GM23338 (cell line): Measurements from ENCODE around the gene GGCX. TPM values are rescaled to one million over a fixed set of nuclear protein-coding genes. Genes with fewer than 3 reads are reported as not detected.

Source experiments
- ATAC-seq: fragments of 200-7000 bp; cut with Tn5 transposase; 3 replicates; pipeline ENCODE4 v1.9.1; 2020
- DNase-seq: peaks from one replicate; pipeline ENCODE4 v3.0.0-alpha.2; 2015; ENCODE audit warnings: low spot score
- H2AFZ ChIP-seq: fragments of 200-600 bp; sonication (generic); 2 replicates; pipeline ENCODE4 v1.8.0; 2016; ENCODE audit warnings: antibody characterized with exemption, mild to moderate bottlenecking, moderate library complexity
- H3F3A ChIP-seq: fragments of 200-600 bp; sonication (generic); replicated peaks from 2 replicates; pipeline ENCODE4 v1.8.0; 2017; ENCODE audit warnings: antibody characterized with exemption, mixed run types, low read depth
- H3K27ac ChIP-seq: fragments of 200-600 bp; sonication (generic); 2 replicates; pipeline ENCODE4 v1.6.1; 2016; ENCODE audit warnings: low read depth
- H3K27me3 ChIP-seq: fragments of 200-600 bp; sonication (generic); 2 replicates; pipeline ENCODE4 v1.8.0; 2016; ENCODE audit warnings: mild to moderate bottlenecking, mixed run types, moderate library complexity; ENCODE audit not compliant: insufficient read depth
- H3K36me3 ChIP-seq: fragments of 200-600 bp; sonication (generic); 2 replicates; pipeline ENCODE4 v1.8.0; 2016; ENCODE audit warnings: mild to moderate bottlenecking; ENCODE audit not compliant: insufficient read depth
- H3K4me1 ChIP-seq: fragments of 200-600 bp; sonication (generic); 2 replicates; pipeline ENCODE4 v1.8.0; 2016; ENCODE audit warnings: mild to moderate bottlenecking, moderate library complexity; ENCODE audit not compliant: insufficient read depth
- H3K4me2 ChIP-seq: fragments of 200-600 bp; sonication (generic); 2 replicates; pipeline ENCODE4 v1.7.1; 2017; ENCODE audit warnings: mixed run types
- H3K4me3 ChIP-seq: fragments of 200-600 bp; sonication (generic); 2 replicates; pipeline ENCODE4 v1.6.1; 2016; ENCODE audit warnings: mixed run types
- H3K79me2 ChIP-seq: fragments of 200-600 bp; sonication (generic); replicated peaks from 2 replicates; pipeline ENCODE4 v1.8.0; 2017; ENCODE audit warnings: mild to moderate bottlenecking; ENCODE audit not compliant: insufficient read depth
- H3K9me2 ChIP-seq: fragments of 200-600 bp; sonication (generic); 2 replicates; pipeline ENCODE4 v1.8.0; 2017; ENCODE audit not compliant: insufficient read depth
- H4K20me1 ChIP-seq: fragments of 200-600 bp; sonication (generic); replicated peaks from 2 replicates; pipeline ENCODE4 v1.8.0; 2017; ENCODE audit warnings: mild to moderate bottlenecking; ENCODE audit not compliant: insufficient read depth
- H3K27ac Mint-ChIP-seq: 2 replicates; pipeline ENCODE4 v1.8.0; 2020; ENCODE audit warnings: inconsistent platforms, mild to moderate bottlenecking, moderate library complexity, mixed read lengths
- H3K27me3 Mint-ChIP-seq: 3 replicates; pipeline ENCODE4 v1.8.0; 2022; ENCODE audit warnings: low read depth, mild to moderate bottlenecking, moderate library complexity, mixed read lengths, inconsistent platforms; ENCODE audit not compliant: insufficient read depth, poor library complexity
- H3K36me3 Mint-ChIP-seq: 3 replicates; pipeline ENCODE4 v1.8.0; 2021; ENCODE audit warnings: low read depth, mild to moderate bottlenecking, inconsistent platforms, moderate library complexity, mixed read lengths
- H3K4me1 Mint-ChIP-seq: 3 replicates; pipeline ENCODE4 v1.8.0; 2020; ENCODE audit warnings: mild to moderate bottlenecking, inconsistent platforms, mixed read lengths
- H3K4me3 Mint-ChIP-seq: 3 replicates; pipeline ENCODE4 v1.8.0; 2021; ENCODE audit warnings: moderate library complexity, mild to moderate bottlenecking, inconsistent platforms, mixed read lengths
- H3K9me3 Mint-ChIP-seq: 3 replicates; pipeline ENCODE4 v1.8.0; 2020; ENCODE audit warnings: moderate library complexity, mild to moderate bottlenecking, inconsistent platforms, mixed read lengths
- EZH2phosphoT487 ChIP-seq: fragments of 200-600 bp; sonication (generic); IDR thresholded peaks from one replicate; pipeline ENCODE4 v1.8.1; 2018; ENCODE audit warnings: antibody characterized with exemption; ENCODE audit not compliant: unreplicated experiment
- JUNB ChIP-seq: IDR thresholded peaks from one replicate; pipeline ENCODE4 v1.6.1; 2016; ENCODE audit warnings: antibody characterized with exemption; ENCODE audit not compliant: unreplicated experiment
- NANOG ChIP-seq: IDR thresholded peaks from 2 replicates; pipeline ENCODE4 v1.6.1; 2016; ENCODE audit warnings: antibody characterized with exemption, borderline replicate concordance
- POLR2AphosphoS5 ChIP-seq: IDR thresholded peaks from 2 replicates; pipeline ENCODE4 v1.6.1; 2016; ENCODE audit warnings: antibody characterized with exemption, low read depth
- REST ChIP-seq: IDR thresholded peaks from one replicate; pipeline ENCODE4 v1.6.1; 2018; ENCODE audit warnings: antibody characterized with exemption; ENCODE audit not compliant: unreplicated experiment
- STAT1 ChIP-seq: IDR thresholded peaks from one replicate; pipeline ENCODE4 v1.6.1; 2016; ENCODE audit warnings: antibody characterized with exemption; ENCODE audit not compliant: unreplicated experiment
- ZNF114 ChIP-seq: fragments of 250-450 bp; sonication (Bioruptor Pico); IDR thresholded peaks from 2 replicates; pipeline ENCODE4 v1.5.0; 2020; ENCODE audit warnings: mild to moderate bottlenecking, moderate library complexity
- ZNF462 ChIP-seq: fragments of 250-450 bp; sonication (Bioruptor Pico); IDR thresholded peaks from 2 replicates; pipeline ENCODE4 v1.5.0; 2020; ENCODE audit warnings: mild to moderate bottlenecking, moderate library complexity
- polyA plus RNA-seq: library from polyadenylated mRNA; unstranded; fragments of >200 nt; fragmentation: Nextera tagmentation; extraction: Ambion mirVana; gene quantifications from 2 replicates; pipeline ENCODE4 v1.2.1, GENCODE V29; 2016
- total RNA-seq: library from RNA; depleted of rRNA; stranded (reverse); fragments of >200 nt; shearing (Covaris generic); gene quantifications from 2 replicates; pipeline ENCODE4 v1.2.3, GENCODE V29; 2014

The GGCX gene
- total and polyA plus RNA-seq, 2 experiments from 2014 or later, result 14.4 to 36.2 TPM

GRCh38 chr2:85525029-85525428, 36.3 kb downstream of the GGCX start (continued):
- TF ChIP-seq POLR2AphosphoS5 (no peak), NANOG (no peak), EZH2phosphoT487 (no peak), REST (no peak), ZNF114 (CRISPR knock-in tag) (no peak)

GRCh38 chr2:85524336-85524908, 36.9 kb downstream of the GGCX start:
- H3K4me1 ChIP-seq, result peaks cover 4% of the 10 kb centered on the region; the same call in 1 of the 2 replicates
- Mint-ChIP-seq H3K36me3 (no peaks in the 10 kb centered on the region), H3K9me3 (no peaks in the 10 kb centered on the region), H3K27ac (no peak overlapping the region), H3K4me3 (no peak overlapping the region), H3K27me3 (peaks cover 10% of the 10 kb centered on the region), H3K4me1 (peaks cover 20% of the 10 kb centered on the region)
- DNase-seq (peak; percentile 43), ATAC-seq (peak; percentile 90)
- peak overlapping the region; percentile 68 for H2AFZ ChIP-seq
- H3K4me3 ChIP-seq, result no peak overlapping the region
- H3K4me2 ChIP-seq, result peak overlapping the region; percentile 19; the same call in 1 of the 2 replicates
- TF ChIP-seq REST, result peak; percentile 44
- no peak for TF ChIP-seq ZNF462 (CRISPR knock-in tag)
- no peak for TF ChIP-seq ZNF114 (CRISPR knock-in tag)
- no peak for TF ChIP-seq STAT1
- no peak for TF ChIP-seq JUNB
- no peak for TF ChIP-seq POLR2AphosphoS5
- H3K9me2 ChIP-seq, result no peaks in the 10 kb centered on the region
- no peaks in the 10 kb centered on the region for H3K79me2 ChIP-seq
- no peaks in the 10 kb centered on the region for H4K20me1 ChIP-seq
- H3K36me3 ChIP-seq, result no peaks in the 10 kb centered on the region
- no peak overlapping the region for H3K27ac ChIP-seq
- H3F3A ChIP-seq, result no peaks in the 10 kb centered on the region
- H3K27me3 ChIP-seq, result no peaks in the 10 kb centered on the region
